ENCODE results near the gene PARD3B.

The PARD3B gene

DNA sequence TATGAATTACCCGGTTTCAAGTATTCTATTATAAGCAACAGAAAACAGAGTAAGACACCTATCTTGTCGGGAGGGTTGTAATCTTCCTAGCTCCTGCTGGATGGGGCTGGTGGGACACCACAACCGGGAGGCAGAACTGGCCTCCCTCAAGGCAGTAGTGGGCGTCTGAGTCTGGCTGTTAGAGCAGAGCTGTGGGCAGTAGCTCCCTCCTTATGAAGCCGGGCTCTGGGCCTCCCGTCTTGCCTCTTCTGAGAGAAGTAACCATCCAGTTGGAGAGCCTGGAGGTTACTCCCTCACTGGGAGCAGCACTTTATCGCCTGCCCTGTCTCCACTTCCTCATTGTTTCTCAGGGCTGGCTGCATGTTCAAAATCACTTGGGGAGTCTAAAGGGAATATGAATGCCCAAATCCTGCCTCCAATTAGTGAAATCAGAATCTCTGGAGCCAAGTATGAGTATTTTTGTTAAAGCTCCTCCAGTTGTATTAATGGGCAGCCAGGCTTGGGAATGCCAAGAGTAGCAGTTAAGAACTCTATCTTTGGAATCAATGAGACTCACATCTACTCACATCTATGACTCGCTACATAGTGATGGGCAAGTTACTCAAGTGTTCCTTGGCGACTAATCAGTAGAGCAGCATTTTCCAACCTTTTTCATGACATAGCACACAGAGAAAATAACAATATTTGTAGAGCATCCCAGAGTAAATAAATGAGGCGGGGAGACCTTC is 1109.8 kb downstream of the PARD3B start:
- no peak for DNase-seq

DNA sequence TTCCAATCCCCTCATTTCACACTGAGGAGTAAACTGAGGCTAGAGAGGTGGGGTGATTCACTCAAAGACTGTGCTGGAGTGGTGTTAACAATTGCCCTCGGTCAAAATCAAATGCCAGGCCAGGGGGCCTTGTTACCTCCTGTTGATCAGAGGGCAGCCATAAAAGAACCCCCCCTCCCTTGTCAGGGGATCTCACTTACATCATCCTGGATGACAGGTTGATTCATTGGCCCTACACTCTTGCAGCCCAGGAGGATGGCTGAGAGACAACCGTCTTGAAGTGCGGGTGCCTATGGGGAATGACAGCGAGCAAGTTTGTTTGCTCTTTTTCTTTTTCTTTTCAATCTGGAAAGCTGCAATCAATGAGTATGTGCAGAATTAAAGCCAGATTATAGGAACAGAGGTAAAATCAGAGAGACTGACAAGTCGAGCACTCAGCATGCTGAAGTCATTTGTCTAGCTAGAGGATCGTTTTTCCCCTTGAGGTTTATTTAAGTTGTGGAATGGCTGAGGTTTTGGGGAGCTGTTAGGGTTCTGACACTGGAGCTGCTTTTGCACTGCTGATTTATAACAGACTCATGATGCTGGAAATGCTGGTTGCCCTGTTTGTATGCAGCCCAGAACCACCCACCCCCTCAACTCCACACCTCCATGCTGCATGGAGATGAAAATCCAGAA is 1110.6 kb downstream of the PARD3B start:
- DNase-seq = no peak

DNA sequence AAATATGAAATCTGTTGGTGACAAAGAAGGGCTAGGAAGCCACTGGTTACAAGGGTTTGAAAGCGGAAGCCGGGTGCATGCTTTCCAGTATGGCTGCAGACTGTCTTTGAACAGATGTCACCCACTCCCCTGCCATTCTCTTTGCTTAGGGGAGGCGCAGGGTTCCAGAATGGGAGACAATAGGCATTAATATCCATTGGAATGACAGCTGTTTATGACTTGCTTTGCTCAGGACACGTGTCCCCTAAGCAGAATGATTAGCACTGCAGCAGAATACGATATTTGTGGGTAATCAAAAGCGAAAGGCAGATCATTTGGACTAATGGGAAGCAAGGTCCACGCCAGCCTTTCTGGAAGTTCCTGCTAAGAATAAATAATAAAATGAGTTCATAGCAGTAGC is 1111.2 kb downstream of the PARD3B start:
- no peak for DNase-seq

GRCh38 chr2:205656941-205657340 is 1111.7 kb downstream of the PARD3B start:
- DNase-seq = no peak

DNA sequence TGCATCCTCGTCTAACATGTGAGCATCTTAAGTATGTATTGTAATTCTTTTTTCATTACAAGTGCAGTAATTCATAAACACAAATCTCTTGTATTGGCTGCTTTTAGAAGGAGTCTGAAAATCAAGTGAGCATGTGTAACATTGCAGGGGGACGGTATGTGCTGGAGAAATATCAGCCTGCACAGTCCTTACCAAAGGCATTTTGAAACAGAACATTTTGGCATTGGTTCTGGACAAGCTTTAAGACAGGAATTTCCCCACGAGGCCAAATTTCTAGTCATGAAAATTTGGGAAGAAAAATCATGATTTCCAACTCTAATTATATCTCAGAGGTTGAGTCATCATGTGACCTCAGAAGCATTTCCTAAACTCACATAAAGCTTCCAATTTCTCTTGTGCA is 1112.3 kb downstream of the PARD3B start:
- DNase-seq = no peak

GRCh38 chr2:205658068-205658467 is 1112.8 kb downstream of the PARD3B start:
- DNase-seq = no peak

DNA sequence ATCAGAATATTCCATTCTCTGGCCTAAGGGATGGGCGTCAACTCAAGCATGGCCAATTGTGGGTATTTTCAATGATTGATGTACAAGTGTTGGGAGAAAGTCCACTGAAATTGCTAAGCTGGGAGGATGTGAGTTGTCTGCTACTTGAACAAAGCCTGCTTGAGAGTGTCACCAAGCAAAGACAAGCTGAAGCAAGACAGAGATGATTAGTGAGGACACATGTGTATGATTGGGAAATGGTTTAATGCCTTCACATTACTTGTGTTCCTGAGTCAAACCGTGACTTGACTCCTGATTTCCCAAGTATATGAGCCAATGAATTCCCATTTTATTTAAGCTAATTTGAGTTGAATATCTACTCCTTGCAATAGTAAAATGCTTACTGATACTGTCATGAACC is 1113.3 kb downstream of the PARD3B start:
- no peak for DNase-seq

DNA sequence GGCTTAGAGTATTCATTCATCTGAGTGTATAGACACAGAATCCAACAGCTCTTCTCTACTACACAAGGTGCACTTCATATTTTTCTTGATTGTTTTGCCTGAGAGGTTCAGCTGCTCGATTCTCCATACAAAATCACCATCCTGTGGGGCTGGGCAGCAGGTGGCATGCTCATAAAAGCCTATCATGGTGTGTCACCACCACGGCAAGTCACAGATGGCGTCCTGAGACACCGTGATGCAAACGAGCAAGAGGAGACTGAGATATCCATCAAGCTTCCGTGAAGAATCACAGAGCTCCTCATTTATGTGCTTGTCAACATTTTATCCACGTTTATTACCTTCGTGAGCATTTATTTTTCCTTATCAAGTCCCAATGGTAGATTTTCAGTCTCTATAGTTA is 1114.6 kb downstream of the PARD3B start:
- no peak for DNase-seq

- DNase-seq = no peak
Measured at GRCh38 chr2:205660521-205661124, 1115.3 kb downstream of the PARD3B start.

DNA sequence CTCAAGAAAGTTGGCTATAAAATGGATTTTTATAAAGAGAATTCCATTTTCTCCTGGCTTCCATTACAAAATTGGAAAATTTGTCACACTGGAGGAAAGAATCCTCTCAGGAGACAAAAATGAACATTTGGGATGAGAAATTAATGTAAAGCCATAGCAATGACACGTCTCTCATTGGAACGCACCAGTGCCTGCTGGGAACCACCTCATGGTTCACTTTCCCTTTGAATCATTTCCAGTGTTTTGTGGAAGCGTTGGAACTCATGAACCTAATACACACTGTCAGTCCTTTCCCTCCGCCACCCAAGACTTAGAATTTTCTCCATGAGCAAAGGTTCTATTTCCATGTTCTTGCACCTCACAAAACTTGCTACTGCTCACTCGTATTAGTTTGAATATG is 1116.0 kb downstream of the PARD3B start:
- no peak for DNase-seq

DNA sequence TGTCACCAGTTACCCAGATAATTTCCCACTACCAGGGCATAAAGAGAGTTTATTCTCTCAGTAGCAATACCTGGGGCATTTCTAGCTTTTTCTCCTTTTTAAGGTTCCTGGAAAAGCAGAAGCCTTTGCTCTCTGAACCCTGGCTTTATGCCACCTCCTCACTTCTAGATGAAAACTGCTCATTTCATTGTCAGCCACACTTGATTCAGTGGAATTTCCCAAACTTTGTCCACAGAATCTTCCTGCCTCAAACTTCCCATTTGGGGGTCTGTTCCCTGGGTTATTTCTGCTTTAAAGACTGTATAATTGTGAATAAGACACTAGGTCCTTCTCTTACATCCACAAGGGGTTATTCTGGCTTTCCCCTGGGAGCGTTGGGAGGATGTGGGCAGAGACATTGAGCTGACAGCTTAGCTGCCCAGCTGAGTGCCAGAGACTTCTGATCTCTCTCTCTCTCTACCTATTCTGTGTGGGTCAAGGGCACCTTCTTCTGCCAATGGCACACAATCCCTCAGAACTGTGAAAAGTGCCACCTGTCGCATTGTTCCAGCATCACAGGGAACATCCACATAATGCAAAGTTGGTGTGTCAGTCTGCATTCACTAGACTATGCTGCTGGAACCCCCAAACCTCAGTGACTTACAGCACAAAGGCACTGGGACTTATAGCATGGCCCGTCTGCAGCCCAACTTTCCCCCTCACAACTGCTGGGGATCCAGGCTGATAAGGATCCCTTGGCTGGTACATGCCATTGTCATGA is 1117.1 kb downstream of the PARD3B start:
- DNase-seq = no peak

DNA sequence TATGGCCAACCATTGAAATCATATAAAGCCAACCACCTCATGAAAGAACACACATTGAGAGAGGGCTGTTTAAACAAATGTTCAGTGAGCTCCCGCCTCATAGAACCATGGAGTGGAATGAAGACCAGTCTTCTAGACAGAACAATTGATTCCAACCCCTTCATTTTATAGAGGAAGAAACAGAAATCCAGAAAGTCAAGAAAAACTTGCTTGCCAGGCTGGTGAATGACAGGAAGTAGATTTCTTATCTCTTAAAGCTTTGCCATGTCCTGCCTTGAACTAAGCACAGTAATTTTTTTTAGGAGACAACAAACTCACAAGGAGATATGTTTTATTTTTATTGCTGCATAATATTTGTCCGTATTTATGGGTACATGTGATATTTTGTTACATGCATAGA is 1120.5 kb downstream of the PARD3B start:
- DNase-seq = no peak
